Panc1 (cell line): Measurements from ENCODE around the gene UBE2M. TPM values are rescaled to one million over a fixed set of nuclear protein-coding genes. Genes with fewer than 3 reads are reported as not detected.
A peak's percentile ranks its signal among the peaks of the same experiment; 100 is the strongest.

Experiments
- ATAC-seq: fragments of 200-7000 bp; cut with Tn5 transposase; 2 replicates; pipeline ENCODE4 v1.9.1; 2020; ENCODE audit warnings: mild to moderate bottlenecking, moderate library complexity
- BruUV-seq: library from RNA; stranded (reverse); fragments of 400-500 nt; replicated peaks from 2 replicates; lab custom pipeline; 2021; lab: Mats Ljungman, UMichigan
- CTCF ChIA-PET: fragments of 300-600 bp; sonication (Branson Sonifier 250); formaldehyde crosslinking; loops from one replicate; lab custom pipeline; 2022; ENCODE audit warnings: antibody characterized with exemption; lab: Charles Lee
- POLR2A ChIA-PET: fragments of 300-600 bp; sonication (Branson Sonifier 250); formaldehyde crosslinking; loops from one replicate; lab custom pipeline; 2022; ENCODE audit warnings: antibody characterized with exemption; lab: Charles Lee
- DNase-seq: peaks from one replicate; pipeline ENCODE4 v3.0.0-alpha.2; 2010; ENCODE audit warnings: low read depth, low spot score
- H3K27ac ChIP-seq: 2 replicates; pipeline ENCODE4 v1.5.1; 2011; ENCODE audit warnings: mild to moderate bottlenecking, low read length, inconsistent platforms
- H3K27me3 ChIP-seq: fragments of 200-500 bp; sonication (Bioruptor generic); 2 replicates; pipeline ENCODE4 v1.6.0; 2014; ENCODE audit warnings: low read length, inconsistent platforms; ENCODE audit not compliant: control insufficient read depth, insufficient read depth
- H3K36me3 ChIP-seq: fragments of 200-500 bp; sonication (Bioruptor generic); 2 replicates; pipeline ENCODE4 v1.5.1; 2014; ENCODE audit warnings: inconsistent platforms, mild to moderate bottlenecking, low read length, moderate library complexity; ENCODE audit not compliant: control insufficient read depth, insufficient read depth
- H3K4me1 ChIP-seq: 2 replicates; pipeline ENCODE4 v1.5.1; 2011; ENCODE audit warnings: inconsistent platforms, mild to moderate bottlenecking, low read length, moderate library complexity; ENCODE audit not compliant: control insufficient read depth, insufficient read depth
- H3K4me3 ChIP-seq, 2 experiments: 2 replicates each; pipeline ENCODE4 v1.5.1; 2011 to 2012; ENCODE audit warnings: low read depth in 2 of 2, low read length in 2 of 2, mild to moderate bottlenecking in 2 of 2, inconsistent platforms in 1 of 2, moderate library complexity in 1 of 2
- H3K9me3 ChIP-seq: fragments of 200-500 bp; sonication (Bioruptor generic); 2 replicates; pipeline ENCODE4 v1.5.1; 2014; ENCODE audit warnings: low read depth, mild to moderate bottlenecking, inconsistent platforms, low read length, moderate library complexity; ENCODE audit not compliant: control insufficient read depth, insufficient read depth
- POLR2AphosphoS5 ChIP-seq: IDR thresholded peaks from 2 replicates; pipeline ENCODE4 v1.6.1; 2012; ENCODE audit warnings: mild to moderate bottlenecking, low read depth, low read length, moderate library complexity
- SIN3A ChIP-seq: IDR thresholded peaks from 2 replicates; pipeline ENCODE4 v1.6.1; 2012; ENCODE audit warnings: low read depth, mild to moderate bottlenecking, low read length, moderate library complexity, borderline replicate concordance; ENCODE audit not compliant: insufficient read depth
- TCF7L2 ChIP-seq: IDR thresholded peaks from 2 replicates; pipeline ENCODE4 v1.6.1; 2011; ENCODE audit warnings: mild to moderate bottlenecking, low read depth, low read length, inconsistent platforms
- in situ Hi-C: cut with HindIII; loops from 2 replicates; pipeline ENCODE4 v1.10.0; 2016; ENCODE audit warnings: low sequenced_read_pairs, low pct_unique_long_range_greater_than_20kb
- intact Hi-C: fragments of 100-400 bp; cut with micrococcal nuclease; formaldehyde crosslinking; loops from one replicate; pipeline ENCODE4 v1.10.0; 2022; ENCODE audit not compliant: unreplicated experiment
- total RNA-seq: library from RNA; stranded (reverse); gene quantifications from one replicate; pipeline ENCODE4 v1.2.1, GENCODE V29; 2021; ENCODE audit not compliant: unreplicated experiment
- TF ChIP-seq, protein P1 (sequence below), 2 experiments: IDR thresholded peaks; 2 replicates each; pipeline ENCODE4 v1.6.1; 2011 to 2012; ENCODE audit warnings: low read depth in 2 of 2, control low read depth in 1 of 2, low read length in 1 of 2, mild to moderate bottlenecking in 1 of 2, moderate library complexity in 1 of 2; ENCODE audit not compliant: insufficient read depth in 1 of 2
- TF ChIP-seq, protein P2 (sequence below): fragments of 450-650 bp; IDR thresholded peaks from 2 replicates; pipeline ENCODE4 v1.5.1; 2017; ENCODE audit warnings: mild to moderate bottlenecking

UBE2M gene
- total RNA-seq, 1 experiment from 2014 or later = 189 TPM

DNA sequence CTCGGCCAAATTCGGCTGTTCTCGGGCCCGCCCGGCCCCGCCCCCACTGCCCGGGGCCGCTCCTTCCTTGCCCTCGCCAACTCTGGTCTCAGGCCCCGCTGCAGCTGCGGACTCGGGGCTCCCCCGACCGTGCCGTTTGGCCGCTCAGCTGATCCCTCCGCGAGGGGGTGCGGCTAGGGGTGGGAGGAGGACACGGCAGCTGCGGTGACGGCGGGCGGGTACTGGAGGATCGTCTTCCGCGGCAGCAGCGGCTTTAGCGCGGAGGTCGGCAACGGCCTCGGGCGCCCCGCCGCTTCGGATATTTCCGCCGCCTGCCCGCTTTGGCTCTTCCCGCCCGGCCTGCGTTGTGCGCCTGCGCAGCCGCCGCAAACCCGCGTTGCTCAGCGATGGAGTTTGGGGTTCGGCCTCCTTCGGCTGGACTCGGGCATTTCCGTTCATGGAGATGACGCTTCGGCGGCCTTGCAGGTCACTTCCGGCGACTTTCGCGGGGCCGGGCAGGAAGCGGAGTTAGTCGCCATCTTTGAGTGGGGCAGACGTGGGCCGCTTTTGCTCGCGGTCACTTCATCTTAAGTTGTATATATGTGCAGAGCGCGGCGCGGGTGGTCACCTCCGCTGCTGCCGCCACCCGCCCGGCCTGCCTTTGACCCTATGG is 338 bp upstream of the UBE2M start:
- Histone ChIP-seq H3K4me1 (peaks cover 37% of the 10 kb centered on the region), H3K27ac (peak overlapping the region; percentile 100), H3K9me3 (no peaks in the 10 kb centered on the region), H3K36me3 (no peaks in the 10 kb centered on the region; the same call in 1 of the 2 replicates), H3K27me3 (no peaks in the 10 kb centered on the region), H3K4me3 (peak overlapping the region; percentile 66 to 77)
- TF ChIP-seq, protein P1, sequence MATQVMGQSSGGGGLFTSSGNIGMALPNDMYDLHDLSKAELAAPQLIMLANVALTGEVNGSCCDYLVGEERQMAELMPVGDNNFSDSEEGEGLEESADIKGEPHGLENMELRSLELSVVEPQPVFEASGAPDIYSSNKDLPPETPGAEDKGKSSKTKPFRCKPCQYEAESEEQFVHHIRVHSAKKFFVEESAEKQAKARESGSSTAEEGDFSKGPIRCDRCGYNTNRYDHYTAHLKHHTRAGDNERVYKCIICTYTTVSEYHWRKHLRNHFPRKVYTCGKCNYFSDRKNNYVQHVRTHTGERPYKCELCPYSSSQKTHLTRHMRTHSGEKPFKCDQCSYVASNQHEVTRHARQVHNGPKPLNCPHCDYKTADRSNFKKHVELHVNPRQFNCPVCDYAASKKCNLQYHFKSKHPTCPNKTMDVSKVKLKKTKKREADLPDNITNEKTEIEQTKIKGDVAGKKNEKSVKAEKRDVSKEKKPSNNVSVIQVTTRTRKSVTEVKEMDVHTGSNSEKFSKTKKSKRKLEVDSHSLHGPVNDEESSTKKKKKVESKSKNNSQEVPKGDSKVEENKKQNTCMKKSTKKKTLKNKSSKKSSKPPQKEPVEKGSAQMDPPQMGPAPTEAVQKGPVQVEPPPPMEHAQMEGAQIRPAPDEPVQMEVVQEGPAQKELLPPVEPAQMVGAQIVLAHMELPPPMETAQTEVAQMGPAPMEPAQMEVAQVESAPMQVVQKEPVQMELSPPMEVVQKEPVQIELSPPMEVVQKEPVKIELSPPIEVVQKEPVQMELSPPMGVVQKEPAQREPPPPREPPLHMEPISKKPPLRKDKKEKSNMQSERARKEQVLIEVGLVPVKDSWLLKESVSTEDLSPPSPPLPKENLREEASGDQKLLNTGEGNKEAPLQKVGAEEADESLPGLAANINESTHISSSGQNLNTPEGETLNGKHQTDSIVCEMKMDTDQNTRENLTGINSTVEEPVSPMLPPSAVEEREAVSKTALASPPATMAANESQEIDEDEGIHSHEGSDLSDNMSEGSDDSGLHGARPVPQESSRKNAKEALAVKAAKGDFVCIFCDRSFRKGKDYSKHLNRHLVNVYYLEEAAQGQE (IDR thresholded peaks at IDR 0.05; ENCODE audit: insufficient read depth in 1 of 2, low read depth in 2 of 2, low read length in 1 of 2) = no peak
- no peak for TF ChIP-seq TCF7L2
- TF ChIP-seq, protein P2, sequence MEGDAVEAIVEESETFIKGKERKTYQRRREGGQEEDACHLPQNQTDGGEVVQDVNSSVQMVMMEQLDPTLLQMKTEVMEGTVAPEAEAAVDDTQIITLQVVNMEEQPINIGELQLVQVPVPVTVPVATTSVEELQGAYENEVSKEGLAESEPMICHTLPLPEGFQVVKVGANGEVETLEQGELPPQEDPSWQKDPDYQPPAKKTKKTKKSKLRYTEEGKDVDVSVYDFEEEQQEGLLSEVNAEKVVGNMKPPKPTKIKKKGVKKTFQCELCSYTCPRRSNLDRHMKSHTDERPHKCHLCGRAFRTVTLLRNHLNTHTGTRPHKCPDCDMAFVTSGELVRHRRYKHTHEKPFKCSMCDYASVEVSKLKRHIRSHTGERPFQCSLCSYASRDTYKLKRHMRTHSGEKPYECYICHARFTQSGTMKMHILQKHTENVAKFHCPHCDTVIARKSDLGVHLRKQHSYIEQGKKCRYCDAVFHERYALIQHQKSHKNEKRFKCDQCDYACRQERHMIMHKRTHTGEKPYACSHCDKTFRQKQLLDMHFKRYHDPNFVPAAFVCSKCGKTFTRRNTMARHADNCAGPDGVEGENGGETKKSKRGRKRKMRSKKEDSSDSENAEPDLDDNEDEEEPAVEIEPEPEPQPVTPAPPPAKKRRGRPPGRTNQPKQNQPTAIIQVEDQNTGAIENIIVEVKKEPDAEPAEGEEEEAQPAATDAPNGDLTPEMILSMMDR = no peak
- peak; percentile 87 for TF ChIP-seq POLR2AphosphoS5
- 0 out of 2 replicates have a peak, but pooled peaks have one; percentile 22 for TF ChIP-seq SIN3A
- peak; percentile 73 for ATAC-seq
- peak; percentile 96 for DNase-seq
- intact Hi-C loops (no loop called here), in situ Hi-C loops (no loop called here)
- no TSS peak for BruUV-seq
- POLR2A ChIA-PET = interaction anchor here (0.6 to 1.0 kb wide), 5 partner anchors 12 to 398 kb away, joined by 3 to 5 read pairs (median 3); no protein-coding TSS in a partner anchor
- CTCF ChIA-PET = interaction anchor here (0.5 to 0.8 kb wide), 2 partner anchors 39 to 51 kb away, joined by 3 read pairs; partner anchors contain the start of gene ZBTB45

DNA sequence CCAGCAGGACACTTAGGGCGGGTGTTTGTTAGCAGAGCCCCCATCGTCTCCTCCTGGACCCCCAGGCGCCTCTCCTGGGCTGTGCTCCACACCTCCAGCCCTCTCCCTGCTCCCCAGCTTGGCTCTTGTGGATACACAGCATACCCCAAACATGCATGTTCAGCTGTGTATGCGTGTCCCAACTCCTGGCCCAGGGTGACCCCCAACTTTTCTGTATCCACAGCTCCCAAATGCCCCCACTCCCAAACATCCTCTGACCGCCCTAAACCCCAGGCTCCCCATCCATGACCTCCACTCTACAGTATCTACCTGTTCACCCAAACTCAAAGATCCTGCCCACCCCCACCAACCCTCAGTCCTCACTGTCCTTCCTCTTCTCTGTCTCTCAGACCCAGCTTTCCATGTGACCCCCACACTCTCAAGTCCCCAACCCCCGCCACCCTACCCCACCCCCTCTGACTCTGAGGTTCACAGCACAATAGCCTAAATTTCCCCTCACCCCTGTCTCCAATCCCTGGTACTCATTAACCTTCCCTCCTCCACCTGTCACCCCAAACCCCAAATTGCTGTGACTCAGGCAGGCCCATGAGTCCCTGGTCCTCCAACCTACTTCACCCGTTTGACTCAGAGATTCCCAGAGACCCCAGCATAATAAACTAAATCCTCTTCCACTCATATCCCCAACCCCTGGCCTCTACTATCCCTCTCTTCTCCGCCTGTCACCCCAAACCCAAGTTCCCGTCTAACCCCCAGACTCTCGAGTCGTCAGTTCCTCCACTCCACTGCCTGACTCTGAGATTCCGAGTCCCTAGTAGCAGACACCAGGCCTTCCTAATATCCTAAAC is 968 bp downstream of the UBE2M start:
- TF ChIP-seq SIN3A (no peak), POLR2AphosphoS5 (no peak), TCF7L2 (no peak)
- TF ChIP-seq, protein P2 = no peak
- TF ChIP-seq, protein P1 (IDR thresholded peaks at IDR 0.05; ENCODE audit: insufficient read depth in 1 of 2, low read depth in 2 of 2, low read length in 1 of 2) = no peak
- no TSS peak for BruUV-seq
- CTCF ChIA-PET = interaction anchor here (0.5 kb wide), 1 partner anchor 788 kb away, joined by 8 read pairs; the partner anchor contains the start of gene ZNF586
- Histone ChIP-seq H3K9me3 (no peaks in the 10 kb centered on the region), H3K4me1 (peaks cover 42% of the 10 kb centered on the region), H3K27ac (peak overlapping the region; percentile 84), H3K27me3 (no peaks in the 10 kb centered on the region), H3K4me3 (peak overlapping the region; percentile 66 to 100), H3K36me3 (no peaks in the 10 kb centered on the region; the same call in 1 of the 2 replicates)
- POLR2A ChIA-PET = interaction anchor here (0.5 to 1.2 kb wide), 2 partner anchors 17 to 18 kb away, joined by 5 to 7 read pairs; no protein-coding TSS in a partner anchor
- no peak for DNase-seq
- no peak for ATAC-seq
- in situ Hi-C loops = no loop called here
- intact Hi-C loops = no loop called here
